GM18870 (cell line): ENCODE results near the gene PACSIN2.
"Not testable (repeated sequence)": the region's sequence is repeated elsewhere in the genome, so short reads cannot be mapped to it uniquely, and the experiment has no call there.

Source experiments
- ATAC-seq: cut with Tn5 transposase; IDR thresholded peaks from one replicate; pipeline ENCODE4 v1.9.1; 2021; ENCODE audit warnings: moderate library complexity; ENCODE audit not compliant: unreplicated experiment

The PACSIN2 gene

GRCh38 chr22:42994276-42994916 is 20.6 kb downstream of the PACSIN2 start:
- ATAC-seq, result no peak

- ATAC-seq, result no peak
Observed at GRCh38 chr22:42993651-42994275, 21.2 kb downstream of the PACSIN2 start.

GRCh38 chr22:42992886-42993479 is 22.0 kb downstream of the PACSIN2 start:
- no peak for ATAC-seq

- ATAC-seq, result no peak
Observed at GRCh38 chr22:42992092-42992491, 22.9 kb downstream of the PACSIN2 start.

GRCh38 chr22:42991010-42991651 is 23.8 kb downstream of the PACSIN2 start:
- no peak for ATAC-seq

GRCh38 chr22:42990131-42990838 is 24.7 kb downstream of the PACSIN2 start:
- ATAC-seq, result no peak

- ATAC-seq, result no peak
Observed at GRCh38 chr22:42986115-42986514, 28.8 kb downstream of the PACSIN2 start.

GRCh38 chr22:42985531-42985905 is 29.4 kb downstream of the PACSIN2 start:
- no peak for ATAC-seq

GRCh38 chr22:42984814-42985530 is 30.0 kb downstream of the PACSIN2 start:
- no peak for ATAC-seq

GRCh38 chr22:42984397-42984796 is 30.6 kb downstream of the PACSIN2 start:
- no peak for ATAC-seq

GRCh38 chr22:42983470-42983869 is 31.5 kb downstream of the PACSIN2 start:
- no peak for ATAC-seq

GRCh38 chr22:42979606-42980005 is 35.3 kb downstream of the PACSIN2 start:
- no peak for ATAC-seq

GRCh38 chr22:42978453-42979103 is 36.4 kb downstream of the PACSIN2 start:
- ATAC-seq, result no peak

GRCh38 chr22:42977569-42977968 is 37.4 kb downstream of the PACSIN2 start:
- ATAC-seq, result no peak

- no peak for ATAC-seq
Observed at GRCh38 chr22:42976217-42976933, 38.6 kb downstream of the PACSIN2 start.

- no peak for ATAC-seq
Observed at GRCh38 chr22:42974223-42974622, 40.7 kb downstream of the PACSIN2 start.

GRCh38 chr22:42973536-42973881 is 41.4 kb downstream of the PACSIN2 start:
- ATAC-seq, result no peak

- no peak for ATAC-seq
Observed at GRCh38 chr22:42972649-42973535, 42.1 kb downstream of the PACSIN2 start.

- not testable (repeated sequence) for ATAC-seq
Observed at GRCh38 chr22:42971473-42971860, 43.5 kb downstream of the PACSIN2 start.
